GM23338 (cell line): ENCODE data around the gene CD22. TPM values are rescaled to one million over a fixed set of nuclear protein-coding genes. Genes with fewer than 3 reads are reported as not detected.

Experiments
- ATAC-seq: fragments of 200-7000 bp; cut with Tn5 transposase; 3 replicates; pipeline ENCODE4 v1.9.1; 2020
- DNase-seq: peaks from one replicate; pipeline ENCODE4 v3.0.0-alpha.2; 2015; ENCODE audit warnings: low spot score
- H2AFZ ChIP-seq: fragments of 200-600 bp; sonication (generic); 2 replicates; pipeline ENCODE4 v1.8.0; 2016; ENCODE audit warnings: antibody characterized with exemption, mild to moderate bottlenecking, moderate library complexity
- H3F3A ChIP-seq: fragments of 200-600 bp; sonication (generic); replicated peaks from 2 replicates; pipeline ENCODE4 v1.8.0; 2017; ENCODE audit warnings: antibody characterized with exemption, mixed run types, low read depth
- H3K27ac ChIP-seq: fragments of 200-600 bp; sonication (generic); 2 replicates; pipeline ENCODE4 v1.6.1; 2016; ENCODE audit warnings: low read depth
- H3K27me3 ChIP-seq: fragments of 200-600 bp; sonication (generic); 2 replicates; pipeline ENCODE4 v1.8.0; 2016; ENCODE audit warnings: mild to moderate bottlenecking, mixed run types, moderate library complexity; ENCODE audit not compliant: insufficient read depth
- H3K36me3 ChIP-seq: fragments of 200-600 bp; sonication (generic); 2 replicates; pipeline ENCODE4 v1.8.0; 2016; ENCODE audit warnings: mild to moderate bottlenecking; ENCODE audit not compliant: insufficient read depth
- H3K4me1 ChIP-seq: fragments of 200-600 bp; sonication (generic); 2 replicates; pipeline ENCODE4 v1.8.0; 2016; ENCODE audit warnings: mild to moderate bottlenecking, moderate library complexity; ENCODE audit not compliant: insufficient read depth
- H3K4me2 ChIP-seq: fragments of 200-600 bp; sonication (generic); 2 replicates; pipeline ENCODE4 v1.7.1; 2017; ENCODE audit warnings: mixed run types
- H3K4me3 ChIP-seq: fragments of 200-600 bp; sonication (generic); 2 replicates; pipeline ENCODE4 v1.6.1; 2016; ENCODE audit warnings: mixed run types
- H3K79me2 ChIP-seq: fragments of 200-600 bp; sonication (generic); replicated peaks from 2 replicates; pipeline ENCODE4 v1.8.0; 2017; ENCODE audit warnings: mild to moderate bottlenecking; ENCODE audit not compliant: insufficient read depth
- H3K9me2 ChIP-seq: fragments of 200-600 bp; sonication (generic); 2 replicates; pipeline ENCODE4 v1.8.0; 2017; ENCODE audit not compliant: insufficient read depth
- H4K20me1 ChIP-seq: fragments of 200-600 bp; sonication (generic); replicated peaks from 2 replicates; pipeline ENCODE4 v1.8.0; 2017; ENCODE audit warnings: mild to moderate bottlenecking; ENCODE audit not compliant: insufficient read depth
- H3K27ac Mint-ChIP-seq: 2 replicates; pipeline ENCODE4 v1.8.0; 2020; ENCODE audit warnings: inconsistent platforms, mild to moderate bottlenecking, moderate library complexity, mixed read lengths
- H3K27me3 Mint-ChIP-seq: 3 replicates; pipeline ENCODE4 v1.8.0; 2022; ENCODE audit warnings: low read depth, mild to moderate bottlenecking, moderate library complexity, mixed read lengths, inconsistent platforms; ENCODE audit not compliant: insufficient read depth, poor library complexity
- H3K36me3 Mint-ChIP-seq: 3 replicates; pipeline ENCODE4 v1.8.0; 2021; ENCODE audit warnings: low read depth, mild to moderate bottlenecking, inconsistent platforms, moderate library complexity, mixed read lengths
- H3K4me1 Mint-ChIP-seq: 3 replicates; pipeline ENCODE4 v1.8.0; 2020; ENCODE audit warnings: mild to moderate bottlenecking, inconsistent platforms, mixed read lengths
- H3K4me3 Mint-ChIP-seq: 3 replicates; pipeline ENCODE4 v1.8.0; 2021; ENCODE audit warnings: moderate library complexity, mild to moderate bottlenecking, inconsistent platforms, mixed read lengths
- H3K9me3 Mint-ChIP-seq: 3 replicates; pipeline ENCODE4 v1.8.0; 2020; ENCODE audit warnings: moderate library complexity, mild to moderate bottlenecking, inconsistent platforms, mixed read lengths
- CREB1 ChIP-seq: fragments of 250-450 bp; sonication (Bioruptor Pico); IDR thresholded peaks from 2 replicates; pipeline ENCODE4 v1.5.0; 2020; ENCODE audit warnings: low read depth, mild to moderate bottlenecking, moderate library complexity
- EZH2 ChIP-seq: fragments of 200-600 bp; sonication (generic); IDR thresholded peaks from one replicate; pipeline ENCODE4 v1.8.0; 2017; ENCODE audit warnings: antibody characterized with exemption, mild to moderate bottlenecking, low read depth; ENCODE audit not compliant: unreplicated experiment
- EZH2phosphoT487 ChIP-seq: fragments of 200-600 bp; sonication (generic); IDR thresholded peaks from one replicate; pipeline ENCODE4 v1.8.1; 2018; ENCODE audit warnings: antibody characterized with exemption; ENCODE audit not compliant: unreplicated experiment
- NANOG ChIP-seq: IDR thresholded peaks from 2 replicates; pipeline ENCODE4 v1.6.1; 2016; ENCODE audit warnings: antibody characterized with exemption, borderline replicate concordance
- POLR2AphosphoS5 ChIP-seq: IDR thresholded peaks from 2 replicates; pipeline ENCODE4 v1.6.1; 2016; ENCODE audit warnings: antibody characterized with exemption, low read depth
- STAT1 ChIP-seq: IDR thresholded peaks from one replicate; pipeline ENCODE4 v1.6.1; 2016; ENCODE audit warnings: antibody characterized with exemption; ENCODE audit not compliant: unreplicated experiment
- ZNF114 ChIP-seq: fragments of 250-450 bp; sonication (Bioruptor Pico); IDR thresholded peaks from 2 replicates; pipeline ENCODE4 v1.5.0; 2020; ENCODE audit warnings: mild to moderate bottlenecking, moderate library complexity
- ZNF331 ChIP-seq: fragments of 250-450 bp; sonication (Bioruptor Pico); IDR thresholded peaks from 2 replicates; pipeline ENCODE4 v1.5.0; 2020; ENCODE audit warnings: low read depth, mild to moderate bottlenecking, moderate library complexity
- polyA plus RNA-seq: library from polyadenylated mRNA; unstranded; fragments of >200 nt; fragmentation: Nextera tagmentation; extraction: Ambion mirVana; gene quantifications from 2 replicates; pipeline ENCODE4 v1.2.1, GENCODE V29; 2016
- total RNA-seq: library from RNA; depleted of rRNA; stranded (reverse); fragments of >200 nt; shearing (Covaris generic); gene quantifications from 2 replicates; pipeline ENCODE4 v1.2.3, GENCODE V29; 2014
- TF ChIP-seq, protein P1 (sequence below): fragments of 250-450 bp; sonication (Bioruptor Pico); IDR thresholded peaks from 2 replicates; pipeline ENCODE4 v1.5.0; 2020; ENCODE audit warnings: mild to moderate bottlenecking, moderate library complexity
- TF ChIP-seq, protein P2 (sequence below): IDR thresholded peaks from one replicate; pipeline ENCODE4 v1.6.1; 2018; ENCODE audit warnings: antibody characterized with exemption; ENCODE audit not compliant: unreplicated experiment
- TF ChIP-seq, protein P3 (sequence below), 2 experiments: fragments of 200-600 bp in 1 of 2; sonication (generic) in 1 of 2; conservative IDR thresholded peaks; 2 replicates each; pipeline versions ENCODE4 v1.5.1 to v1.6.1; 2016 to 2017; ENCODE audit warnings: antibody characterized with exemption in 2 of 2, low read depth in 2 of 2, mild to moderate bottlenecking in 2 of 2, moderate library complexity in 1 of 2
- TF ChIP-seq, protein P4 (sequence below): IDR thresholded peaks from 2 replicates; pipeline ENCODE4 v1.6.1; 2016; ENCODE audit warnings: antibody characterized with exemption

Gene CD22
- total and polyA plus RNA-seq, 2 experiments from 2014 or later = 0.10 to 0.32 TPM

DNA sequence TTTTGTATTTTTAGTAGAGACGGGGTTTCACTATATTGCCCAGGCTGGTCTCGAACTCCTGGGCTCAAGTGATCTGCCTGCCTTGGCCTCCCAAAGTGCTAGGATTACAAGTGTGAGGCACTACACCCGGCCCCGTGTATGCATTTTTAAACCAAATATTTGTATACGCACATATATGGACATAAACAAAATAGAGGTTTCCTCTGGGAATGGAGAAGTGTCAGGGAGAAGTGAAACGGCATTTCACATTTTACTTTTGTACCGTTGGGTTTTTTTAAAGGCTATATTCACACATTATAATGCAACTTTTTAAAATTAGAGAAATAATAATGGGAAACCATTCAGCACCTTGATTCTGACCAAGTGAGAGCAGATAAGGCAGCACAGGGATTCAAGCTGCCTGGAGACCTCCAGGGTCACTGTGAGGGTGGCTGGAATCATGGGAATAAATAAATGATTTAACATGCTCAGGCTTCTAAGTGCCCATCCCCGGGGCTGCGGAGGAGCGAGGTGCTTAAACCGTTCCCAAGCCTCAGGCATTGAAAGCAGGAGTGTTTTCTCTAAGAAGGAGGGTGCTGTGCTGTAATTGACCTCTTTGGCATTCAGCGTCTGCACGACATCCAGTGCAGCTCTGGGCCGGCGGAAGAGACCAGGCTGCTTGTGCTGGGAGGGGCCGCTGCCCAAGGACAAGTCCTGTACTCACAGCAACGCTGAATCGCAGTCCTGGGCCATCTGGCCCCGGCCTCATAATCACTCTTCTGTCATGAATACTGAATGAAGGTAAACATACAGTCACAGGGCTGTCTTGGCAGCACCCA lies 66.6 kb downstream of the CD22 start:
- Histone ChIP-seq H3F3A (no peaks in the 10 kb centered on the region), H3K36me3 (no peaks in the 10 kb centered on the region), H3K4me3 (no peak overlapping the region), H3K27me3 (no peaks in the 10 kb centered on the region), H3K79me2 (no peaks in the 10 kb centered on the region), H4K20me1 (no peaks in the 10 kb centered on the region), H3K9me2 (no peaks in the 10 kb centered on the region), H2AFZ (peak overlapping the region; percentile 81; the same call in 1 of the 2 replicates), H3K4me2 (no peak overlapping the region), H3K4me1 (no peaks in the 10 kb centered on the region), H3K27ac (no peak overlapping the region)
- TF ChIP-seq, protein P1, sequence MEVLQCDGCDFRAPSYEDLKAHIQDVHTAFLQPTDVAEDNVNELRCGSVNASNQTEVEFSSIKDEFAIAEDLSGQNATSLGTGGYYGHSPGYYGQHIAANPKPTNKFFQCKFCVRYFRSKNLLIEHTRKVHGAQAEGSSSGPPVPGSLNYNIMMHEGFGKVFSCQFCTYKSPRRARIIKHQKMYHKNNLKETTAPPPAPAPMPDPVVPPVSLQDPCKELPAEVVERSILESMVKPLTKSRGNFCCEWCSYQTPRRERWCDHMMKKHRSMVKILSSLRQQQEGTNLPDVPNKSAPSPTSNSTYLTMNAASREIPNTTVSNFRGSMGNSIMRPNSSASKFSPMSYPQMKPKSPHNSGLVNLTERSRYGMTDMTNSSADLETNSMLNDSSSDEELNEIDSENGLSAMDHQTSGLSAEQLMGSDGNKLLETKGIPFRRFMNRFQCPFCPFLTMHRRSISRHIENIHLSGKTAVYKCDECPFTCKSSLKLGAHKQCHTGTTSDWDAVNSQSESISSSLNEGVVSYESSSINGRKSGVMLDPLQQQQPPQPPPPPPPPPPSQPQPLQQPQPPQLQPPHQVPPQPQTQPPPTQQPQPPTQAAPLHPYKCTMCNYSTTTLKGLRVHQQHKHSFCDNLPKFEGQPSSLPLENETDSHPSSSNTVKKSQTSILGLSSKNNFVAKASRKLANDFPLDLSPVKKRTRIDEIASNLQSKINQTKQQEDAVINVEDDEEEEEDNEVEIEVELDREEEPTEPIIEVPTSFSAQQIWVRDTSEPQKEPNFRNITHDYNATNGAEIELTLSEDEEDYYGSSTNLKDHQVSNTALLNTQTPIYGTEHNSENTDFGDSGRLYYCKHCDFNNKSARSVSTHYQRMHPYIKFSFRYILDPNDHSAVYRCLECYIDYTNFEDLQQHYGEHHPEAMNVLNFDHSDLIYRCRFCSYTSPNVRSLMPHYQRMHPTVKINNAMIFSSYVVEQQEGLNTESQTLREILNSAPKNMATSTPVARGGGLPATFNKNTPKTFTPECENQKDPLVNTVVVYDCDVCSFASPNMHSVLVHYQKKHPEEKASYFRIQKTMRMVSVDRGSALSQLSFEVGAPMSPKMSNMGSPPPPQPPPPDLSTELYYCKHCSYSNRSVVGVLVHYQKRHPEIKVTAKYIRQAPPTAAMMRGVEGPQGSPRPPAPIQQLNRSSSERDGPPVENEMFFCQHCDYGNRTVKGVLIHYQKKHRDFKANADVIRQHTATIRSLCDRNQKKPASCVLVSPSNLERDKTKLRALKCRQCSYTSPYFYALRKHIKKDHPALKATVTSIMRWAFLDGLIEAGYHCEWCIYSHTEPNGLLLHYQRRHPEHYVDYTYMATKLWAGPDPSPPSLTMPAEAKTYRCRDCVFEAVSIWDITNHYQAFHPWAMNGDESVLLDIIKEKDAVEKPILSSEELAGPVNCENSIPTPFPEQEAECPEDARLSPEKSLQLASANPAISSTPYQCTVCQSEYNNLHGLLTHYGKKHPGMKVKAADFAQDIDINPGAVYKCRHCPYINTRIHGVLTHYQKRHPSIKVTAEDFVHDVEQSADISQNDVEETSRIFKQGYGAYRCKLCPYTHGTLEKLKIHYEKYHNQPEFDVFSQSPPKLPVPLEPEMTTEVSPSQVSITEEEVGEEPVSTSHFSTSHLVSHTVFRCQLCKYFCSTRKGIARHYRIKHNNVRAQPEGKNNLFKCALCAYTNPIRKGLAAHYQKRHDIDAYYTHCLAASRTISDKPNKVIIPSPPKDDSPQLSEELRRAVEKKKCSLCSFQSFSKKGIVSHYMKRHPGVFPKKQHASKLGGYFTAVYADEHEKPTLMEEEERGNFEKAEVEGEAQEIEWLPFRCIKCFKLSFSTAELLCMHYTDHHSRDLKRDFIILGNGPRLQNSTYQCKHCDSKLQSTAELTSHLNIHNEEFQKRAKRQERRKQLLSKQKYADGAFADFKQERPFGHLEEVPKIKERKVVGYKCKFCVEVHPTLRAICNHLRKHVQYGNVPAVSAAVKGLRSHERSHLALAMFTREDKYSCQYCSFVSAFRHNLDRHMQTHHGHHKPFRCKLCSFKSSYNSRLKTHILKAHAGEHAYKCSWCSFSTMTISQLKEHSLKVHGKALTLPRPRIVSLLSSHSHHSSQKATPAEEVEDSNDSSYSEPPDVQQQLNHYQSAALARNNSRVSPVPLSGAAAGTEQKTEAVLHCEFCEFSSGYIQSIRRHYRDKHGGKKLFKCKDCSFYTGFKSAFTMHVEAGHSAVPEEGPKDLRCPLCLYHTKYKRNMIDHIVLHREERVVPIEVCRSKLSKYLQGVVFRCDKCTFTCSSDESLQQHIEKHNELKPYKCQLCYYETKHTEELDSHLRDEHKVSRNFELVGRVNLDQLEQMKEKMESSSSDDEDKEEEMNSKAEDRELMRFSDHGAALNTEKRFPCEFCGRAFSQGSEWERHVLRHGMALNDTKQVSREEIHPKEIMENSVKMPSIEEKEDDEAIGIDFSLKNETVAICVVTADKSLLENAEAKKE = no peak
- TF ChIP-seq, protein P2, sequence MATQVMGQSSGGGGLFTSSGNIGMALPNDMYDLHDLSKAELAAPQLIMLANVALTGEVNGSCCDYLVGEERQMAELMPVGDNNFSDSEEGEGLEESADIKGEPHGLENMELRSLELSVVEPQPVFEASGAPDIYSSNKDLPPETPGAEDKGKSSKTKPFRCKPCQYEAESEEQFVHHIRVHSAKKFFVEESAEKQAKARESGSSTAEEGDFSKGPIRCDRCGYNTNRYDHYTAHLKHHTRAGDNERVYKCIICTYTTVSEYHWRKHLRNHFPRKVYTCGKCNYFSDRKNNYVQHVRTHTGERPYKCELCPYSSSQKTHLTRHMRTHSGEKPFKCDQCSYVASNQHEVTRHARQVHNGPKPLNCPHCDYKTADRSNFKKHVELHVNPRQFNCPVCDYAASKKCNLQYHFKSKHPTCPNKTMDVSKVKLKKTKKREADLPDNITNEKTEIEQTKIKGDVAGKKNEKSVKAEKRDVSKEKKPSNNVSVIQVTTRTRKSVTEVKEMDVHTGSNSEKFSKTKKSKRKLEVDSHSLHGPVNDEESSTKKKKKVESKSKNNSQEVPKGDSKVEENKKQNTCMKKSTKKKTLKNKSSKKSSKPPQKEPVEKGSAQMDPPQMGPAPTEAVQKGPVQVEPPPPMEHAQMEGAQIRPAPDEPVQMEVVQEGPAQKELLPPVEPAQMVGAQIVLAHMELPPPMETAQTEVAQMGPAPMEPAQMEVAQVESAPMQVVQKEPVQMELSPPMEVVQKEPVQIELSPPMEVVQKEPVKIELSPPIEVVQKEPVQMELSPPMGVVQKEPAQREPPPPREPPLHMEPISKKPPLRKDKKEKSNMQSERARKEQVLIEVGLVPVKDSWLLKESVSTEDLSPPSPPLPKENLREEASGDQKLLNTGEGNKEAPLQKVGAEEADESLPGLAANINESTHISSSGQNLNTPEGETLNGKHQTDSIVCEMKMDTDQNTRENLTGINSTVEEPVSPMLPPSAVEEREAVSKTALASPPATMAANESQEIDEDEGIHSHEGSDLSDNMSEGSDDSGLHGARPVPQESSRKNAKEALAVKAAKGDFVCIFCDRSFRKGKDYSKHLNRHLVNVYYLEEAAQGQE = no peak
- TF ChIP-seq, protein P3, sequence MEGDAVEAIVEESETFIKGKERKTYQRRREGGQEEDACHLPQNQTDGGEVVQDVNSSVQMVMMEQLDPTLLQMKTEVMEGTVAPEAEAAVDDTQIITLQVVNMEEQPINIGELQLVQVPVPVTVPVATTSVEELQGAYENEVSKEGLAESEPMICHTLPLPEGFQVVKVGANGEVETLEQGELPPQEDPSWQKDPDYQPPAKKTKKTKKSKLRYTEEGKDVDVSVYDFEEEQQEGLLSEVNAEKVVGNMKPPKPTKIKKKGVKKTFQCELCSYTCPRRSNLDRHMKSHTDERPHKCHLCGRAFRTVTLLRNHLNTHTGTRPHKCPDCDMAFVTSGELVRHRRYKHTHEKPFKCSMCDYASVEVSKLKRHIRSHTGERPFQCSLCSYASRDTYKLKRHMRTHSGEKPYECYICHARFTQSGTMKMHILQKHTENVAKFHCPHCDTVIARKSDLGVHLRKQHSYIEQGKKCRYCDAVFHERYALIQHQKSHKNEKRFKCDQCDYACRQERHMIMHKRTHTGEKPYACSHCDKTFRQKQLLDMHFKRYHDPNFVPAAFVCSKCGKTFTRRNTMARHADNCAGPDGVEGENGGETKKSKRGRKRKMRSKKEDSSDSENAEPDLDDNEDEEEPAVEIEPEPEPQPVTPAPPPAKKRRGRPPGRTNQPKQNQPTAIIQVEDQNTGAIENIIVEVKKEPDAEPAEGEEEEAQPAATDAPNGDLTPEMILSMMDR (conservative IDR thresholded peaks at IDR 0.05; ENCODE audit: low read depth in 2 of 2) = no peak
- no peak for TF ChIP-seq ZNF331 (CRISPR knock-in tag)
- TF ChIP-seq CREB1 (CRISPR knock-in tag) = no peak
- TF ChIP-seq EZH2 = no peak
- no peak for TF ChIP-seq STAT1
- TF ChIP-seq NANOG = no peak
- TF ChIP-seq, protein P4, sequence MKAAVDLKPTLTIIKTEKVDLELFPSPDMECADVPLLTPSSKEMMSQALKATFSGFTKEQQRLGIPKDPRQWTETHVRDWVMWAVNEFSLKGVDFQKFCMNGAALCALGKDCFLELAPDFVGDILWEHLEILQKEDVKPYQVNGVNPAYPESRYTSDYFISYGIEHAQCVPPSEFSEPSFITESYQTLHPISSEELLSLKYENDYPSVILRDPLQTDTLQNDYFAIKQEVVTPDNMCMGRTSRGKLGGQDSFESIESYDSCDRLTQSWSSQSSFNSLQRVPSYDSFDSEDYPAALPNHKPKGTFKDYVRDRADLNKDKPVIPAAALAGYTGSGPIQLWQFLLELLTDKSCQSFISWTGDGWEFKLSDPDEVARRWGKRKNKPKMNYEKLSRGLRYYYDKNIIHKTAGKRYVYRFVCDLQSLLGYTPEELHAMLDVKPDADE = no peak
- no peak for TF ChIP-seq EZH2phosphoT487
- TF ChIP-seq POLR2AphosphoS5 = no peak
- TF ChIP-seq ZNF114 = no peak
- H3K27me3 Mint-ChIP-seq = peaks cover 8% of the 10 kb centered on the region
- H3K4me1 Mint-ChIP-seq = no peaks in the 10 kb centered on the region
- H3K4me3 Mint-ChIP-seq = no peak overlapping the region
- H3K36me3 Mint-ChIP-seq = no peaks in the 10 kb centered on the region
- no peak overlapping the region for H3K27ac Mint-ChIP-seq
- no peak for DNase-seq
- ATAC-seq = peak; percentile 73
- H3K9me3 Mint-ChIP-seq = no peaks in the 10 kb centered on the region
